Dedifferentiated amniotic fluid mesenchymal stem cell (primary cell): ENCODE measurements around the gene ARHGEF17.

ENCODE experiments used
- DNase-seq: peaks from one replicate; pipeline ENCODE4 v3.0.0-alpha.2; 2016; ENCODE audit errors: extremely low spot score

The ARHGEF17 gene

DNA sequence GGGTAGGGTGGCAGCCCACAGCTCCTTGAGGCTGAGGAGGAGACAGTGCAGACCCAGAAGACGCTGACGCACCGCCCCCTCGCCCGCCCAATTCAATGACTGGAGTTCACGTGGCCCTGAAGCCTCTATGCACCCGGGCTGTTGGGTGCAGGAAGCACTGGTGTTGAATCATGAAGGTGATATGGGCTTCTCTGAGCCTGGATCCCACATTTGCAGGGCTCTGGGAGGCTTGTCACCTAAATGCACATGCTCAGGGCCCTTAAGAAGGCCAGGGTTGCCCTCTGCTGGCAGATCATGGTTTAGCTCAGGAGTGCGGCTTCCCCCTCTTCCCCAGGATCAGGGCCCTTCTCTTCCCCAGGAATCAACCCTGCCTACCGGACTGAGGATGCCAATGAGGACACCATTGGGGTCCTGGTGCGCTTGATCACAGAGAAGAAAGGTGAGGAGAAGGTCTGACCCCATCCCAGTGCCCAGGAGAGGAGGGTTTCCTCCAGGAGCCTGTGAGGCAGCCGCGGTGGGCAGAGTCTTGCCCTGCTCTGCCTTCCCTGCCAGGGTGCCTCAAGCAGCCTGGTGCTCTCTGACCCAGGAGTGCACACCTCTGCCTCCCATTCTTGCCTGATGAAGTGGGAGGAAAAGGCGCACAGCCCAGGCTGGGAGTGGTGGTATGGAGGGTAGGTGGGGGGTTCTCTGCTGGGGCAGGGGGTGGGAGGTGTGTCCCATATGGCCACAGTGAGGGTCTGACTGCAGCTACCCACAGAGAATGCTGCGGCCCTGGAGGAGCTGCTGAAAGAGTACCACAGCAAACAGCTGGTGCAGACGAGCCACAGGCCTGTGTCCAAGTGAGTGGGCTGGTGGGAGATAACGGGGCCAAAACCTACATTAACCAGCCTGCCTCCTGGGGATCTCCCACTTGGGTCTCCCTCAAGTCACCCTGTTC lies 85.7 kb downstream of the ARHGEF17 start:
- DNase-seq: peak; percentile 61

DNA sequence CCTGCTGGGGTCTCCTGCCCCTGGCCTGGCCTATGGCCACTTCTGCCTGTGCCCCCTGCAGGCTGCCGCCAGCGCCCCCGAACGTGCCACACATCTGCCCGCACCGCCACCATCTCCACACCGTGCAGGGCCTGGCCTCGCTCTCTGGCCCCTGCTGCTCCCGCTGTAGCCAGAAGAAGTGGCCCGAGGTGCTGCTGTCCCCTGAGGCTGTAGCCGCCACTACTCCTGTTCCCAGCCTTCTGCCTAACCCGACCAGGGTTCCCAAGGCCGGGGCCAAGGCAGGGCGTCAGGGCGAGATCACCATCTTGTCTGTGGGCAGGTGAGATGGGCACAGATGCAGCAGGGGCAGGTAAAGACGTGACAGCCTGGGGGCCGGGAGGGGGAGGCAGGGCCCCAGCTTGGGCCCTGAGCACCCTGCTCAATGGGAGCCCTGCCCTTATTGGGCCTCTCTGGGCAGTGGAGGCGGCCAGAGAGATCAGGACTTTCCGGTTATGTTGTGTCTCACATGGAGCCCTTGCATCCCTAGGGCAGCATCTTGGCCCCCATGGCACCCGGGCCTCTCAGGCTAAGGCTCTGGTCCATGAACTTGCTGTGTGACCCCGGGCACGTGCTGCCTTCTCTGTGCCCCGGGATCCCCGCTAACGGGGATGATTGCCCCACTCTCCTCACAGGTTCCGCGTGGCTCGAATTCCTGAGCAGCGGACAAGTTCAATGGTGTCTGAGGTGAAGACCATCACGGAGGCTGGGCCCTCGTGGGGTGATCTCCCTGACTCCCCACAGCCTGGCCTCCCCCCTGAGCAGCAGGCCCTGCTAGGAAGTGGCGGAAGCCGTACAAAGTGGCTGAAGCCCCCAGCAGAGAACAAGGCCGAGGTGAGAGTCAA lies 86.6 kb downstream of the ARHGEF17 start:
- no peak for DNase-seq

DNA sequence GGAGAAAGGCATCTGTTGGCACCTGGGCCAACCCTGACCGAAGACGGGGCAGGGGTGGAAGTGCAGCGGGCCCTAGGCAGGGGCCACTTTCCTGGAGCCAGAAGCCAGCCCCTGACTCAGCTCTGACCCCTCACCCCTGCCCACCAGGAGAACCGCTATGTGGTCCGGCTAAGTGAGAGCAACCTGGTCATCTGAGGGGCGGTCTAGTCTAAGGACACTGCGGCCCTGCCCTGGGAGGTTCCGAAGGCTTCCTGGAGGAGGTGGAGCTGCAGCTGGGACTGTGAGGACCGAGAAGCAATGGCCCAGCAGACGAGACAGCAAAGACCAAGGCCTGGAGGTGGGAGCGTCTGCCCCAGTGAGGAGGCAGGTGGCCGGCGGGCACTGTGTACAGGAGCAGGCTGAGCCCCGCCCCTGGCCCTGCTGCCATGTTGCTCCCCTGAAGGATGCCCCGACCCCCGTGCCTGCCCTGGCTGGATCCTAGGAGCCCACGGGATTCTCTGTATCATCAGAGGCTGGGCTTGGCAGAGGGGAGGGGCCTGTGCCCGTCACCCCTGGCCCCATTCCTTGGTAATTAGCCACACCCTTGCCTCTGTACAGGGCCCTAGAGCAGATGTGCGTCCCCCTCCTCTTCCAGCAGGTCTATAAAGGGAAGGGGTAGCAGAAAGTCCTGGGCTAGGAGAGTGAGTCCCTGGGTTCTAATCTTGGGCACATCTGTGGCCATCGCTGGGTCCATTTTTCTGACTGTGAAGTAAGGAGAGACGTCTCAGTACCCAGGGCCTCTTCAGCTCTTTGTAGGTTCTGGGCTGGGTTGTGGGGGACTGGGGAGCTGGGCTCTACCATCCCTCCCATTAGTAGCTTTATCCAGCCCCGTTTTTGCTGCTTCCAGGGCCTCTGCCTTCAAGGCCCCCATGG lies 87.5 kb downstream of the ARHGEF17 start:
- DNase-seq: no peak

DNA sequence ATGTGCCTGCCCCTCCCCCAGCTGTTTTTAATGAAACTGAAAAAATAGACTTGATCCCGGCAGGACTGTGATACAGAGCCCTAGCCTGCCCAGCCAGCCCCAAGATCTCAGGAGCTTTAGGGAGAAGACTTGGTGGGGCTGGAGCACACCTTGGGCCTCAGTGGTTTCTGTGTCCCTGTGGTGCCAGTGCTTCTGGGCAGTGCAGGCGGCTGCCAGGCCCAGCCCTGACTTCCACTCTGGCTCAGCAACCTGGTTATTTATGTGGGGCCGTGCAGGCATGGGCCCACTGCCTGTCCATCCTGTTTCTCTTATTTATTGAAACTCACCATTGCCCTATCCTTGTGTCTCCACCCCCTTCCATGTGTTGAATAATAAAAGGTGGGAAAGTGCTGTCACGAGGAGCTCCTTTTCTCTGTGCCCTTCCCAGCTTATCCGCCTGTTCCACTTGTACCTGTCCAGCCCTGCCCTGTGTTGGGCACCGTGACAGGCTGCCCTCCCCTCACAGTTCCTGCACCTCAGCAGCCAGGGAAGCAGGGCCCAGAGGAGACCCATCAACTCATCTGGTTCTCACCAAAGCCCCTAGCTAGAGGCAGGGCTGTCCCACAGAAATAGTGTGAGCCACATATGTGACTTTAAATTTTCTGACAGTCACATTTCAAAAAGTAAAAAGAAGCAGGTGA lies 88.3 kb downstream of the ARHGEF17 start:
- DNase-seq: no peak

DNA sequence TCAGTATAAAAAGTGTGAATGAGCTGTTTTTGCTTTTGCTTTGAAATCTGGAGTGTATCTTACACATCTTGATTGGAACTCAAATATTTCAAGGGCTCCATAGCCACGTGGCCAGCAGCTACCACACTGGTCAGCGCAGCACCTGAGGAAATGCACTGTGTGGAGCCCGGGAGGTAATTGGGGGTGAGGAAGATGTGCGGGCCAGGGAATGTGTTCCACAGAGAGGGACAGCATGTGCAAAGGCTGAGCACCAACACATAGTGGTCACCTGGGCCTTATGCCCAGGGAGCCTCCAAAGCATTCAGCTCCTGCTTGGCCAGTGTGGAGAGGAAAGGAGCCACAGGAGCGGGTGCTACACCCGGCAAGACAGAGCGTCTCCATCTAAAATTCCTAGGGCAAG lies 88.9 kb downstream of the ARHGEF17 start:
- DNase-seq: no peak

DNA sequence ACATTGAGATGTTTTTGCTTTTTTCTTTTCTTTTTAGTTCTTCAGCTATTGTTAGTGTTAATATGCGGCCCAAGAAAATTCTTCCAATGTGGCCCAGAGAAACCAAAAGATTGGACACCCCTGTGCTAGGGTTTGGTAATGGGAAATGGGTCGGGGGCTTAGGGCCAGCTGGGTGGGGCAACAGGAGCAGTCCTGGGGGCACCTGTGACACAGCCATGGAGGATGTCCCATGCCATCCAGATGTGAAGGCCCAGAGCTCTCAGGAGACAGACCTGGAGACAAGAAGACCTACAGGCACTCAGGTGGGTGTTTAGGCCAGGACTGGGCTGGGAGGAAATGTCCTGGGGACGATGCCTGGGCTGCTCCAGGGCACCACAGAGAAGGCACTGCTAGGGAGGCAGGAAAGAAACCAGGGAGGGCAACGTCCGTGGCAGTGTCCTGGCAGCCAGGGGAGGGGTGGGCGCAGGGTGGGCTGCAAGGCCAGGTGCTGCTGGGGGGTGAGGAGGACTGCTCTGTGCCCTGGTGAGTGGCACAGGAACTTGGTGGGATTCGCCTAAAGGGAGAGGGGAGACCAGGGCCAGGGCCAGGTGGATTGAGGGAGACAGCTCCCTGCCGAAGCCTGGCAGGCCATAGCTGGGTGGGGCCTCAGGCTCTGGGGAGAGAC lies 89.5 kb downstream of the ARHGEF17 start:
- DNase-seq: no peak

DNA sequence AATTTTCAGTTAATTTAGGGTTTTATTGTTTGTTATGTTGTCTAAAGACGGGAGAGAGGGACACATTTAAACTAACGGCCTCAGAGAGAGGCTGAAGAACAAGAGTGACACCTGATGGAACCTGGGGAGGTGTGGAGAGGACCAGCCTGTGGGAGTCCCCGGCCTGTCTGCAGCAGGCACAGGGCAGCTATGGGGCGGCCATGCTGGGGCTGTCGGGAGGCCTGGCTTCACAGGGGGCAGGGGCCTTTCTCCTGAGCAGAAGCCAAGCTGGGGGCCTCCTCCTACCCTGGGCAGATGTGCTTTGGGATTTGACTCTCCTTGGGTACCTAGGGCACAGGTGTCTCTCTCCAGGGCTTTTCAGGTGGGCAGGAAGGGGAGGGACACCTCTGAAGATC lies 90.1 kb downstream of the ARHGEF17 start:
- no peak for DNase-seq

DNA sequence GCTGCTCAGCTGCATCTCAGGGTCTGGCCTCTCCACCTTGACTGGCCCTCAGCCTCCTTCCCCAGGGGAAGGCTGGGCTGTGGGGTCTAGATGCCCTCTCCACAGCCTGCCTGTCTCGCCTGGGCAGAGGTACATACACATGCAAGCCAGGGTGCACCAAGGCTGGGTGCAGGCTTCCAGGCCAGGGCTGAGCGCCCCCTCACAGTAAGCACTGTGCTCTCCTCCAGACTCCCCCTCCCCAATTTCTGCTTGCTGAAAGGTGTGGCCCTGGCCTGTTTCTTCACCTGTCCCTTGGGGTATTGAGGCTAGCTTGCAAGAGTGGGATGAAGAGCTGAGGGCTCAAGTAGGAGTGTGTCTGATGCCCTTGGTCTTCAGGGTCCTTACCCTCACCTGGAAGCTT lies 90.6 kb downstream of the ARHGEF17 start:
- DNase-seq: no peak

DNA sequence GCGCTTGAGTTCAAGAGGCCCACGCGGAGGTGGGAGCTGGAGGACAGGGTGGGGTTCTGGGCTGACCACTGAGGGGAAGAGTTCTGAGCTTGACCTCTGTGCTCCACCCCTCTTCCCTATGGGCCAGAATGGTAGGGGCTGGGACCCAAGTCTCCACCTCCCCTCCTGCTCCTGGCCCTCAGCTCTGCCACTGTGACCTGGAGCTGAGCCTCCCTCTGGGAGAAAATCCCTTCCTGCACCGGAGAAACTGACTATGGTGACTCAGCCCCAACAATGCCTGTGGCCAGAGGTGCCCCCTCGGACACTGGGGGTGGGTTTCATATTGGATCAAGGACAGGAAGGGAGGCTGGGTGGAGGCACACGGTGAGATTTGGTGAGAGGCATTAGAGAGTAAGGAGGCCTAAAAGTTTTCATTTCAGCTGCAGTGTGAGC lies 91.1 kb downstream of the ARHGEF17 start:
- DNase-seq: no peak

DNA sequence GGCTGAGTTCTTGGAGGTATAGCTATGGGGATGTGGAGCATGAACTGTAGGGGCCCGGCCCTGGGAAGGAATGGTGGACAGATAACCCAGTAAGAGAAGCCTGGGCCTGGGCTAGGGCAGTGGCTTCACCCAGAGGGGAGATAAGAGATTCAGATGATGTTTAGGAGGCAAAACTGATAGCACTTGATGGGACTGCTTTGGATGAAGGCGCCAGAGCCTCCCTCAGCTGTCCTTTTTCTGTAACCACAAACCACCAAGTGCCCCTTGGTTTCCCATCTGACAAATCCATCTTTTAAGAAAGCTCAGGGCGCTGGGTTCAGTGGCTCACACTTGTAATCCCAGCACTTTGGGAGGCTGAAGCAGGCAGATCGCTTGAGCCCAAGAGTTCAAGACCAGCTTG lies 91.6 kb downstream of the ARHGEF17 start:
- DNase-seq: no peak

DNA sequence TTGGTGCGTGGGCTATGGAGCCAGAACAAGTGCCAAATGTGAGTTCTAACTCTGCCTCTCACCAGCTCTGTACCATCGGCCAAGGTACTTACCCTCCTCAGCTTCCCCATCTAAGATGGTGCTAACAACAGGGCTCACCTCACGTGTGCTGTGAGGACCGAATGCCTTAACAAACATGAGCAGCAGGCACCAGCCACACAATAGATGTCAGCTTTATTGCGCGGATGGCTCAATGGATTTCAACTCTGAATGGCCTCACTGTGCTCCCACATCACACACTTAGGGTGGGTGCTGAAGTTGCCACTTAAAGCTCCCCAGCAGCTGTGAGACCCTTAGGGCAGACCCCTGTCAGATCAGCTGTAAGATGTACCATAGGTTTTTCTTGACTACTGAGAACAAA lies 92.2 kb downstream of the ARHGEF17 start:
- no peak for DNase-seq

DNA sequence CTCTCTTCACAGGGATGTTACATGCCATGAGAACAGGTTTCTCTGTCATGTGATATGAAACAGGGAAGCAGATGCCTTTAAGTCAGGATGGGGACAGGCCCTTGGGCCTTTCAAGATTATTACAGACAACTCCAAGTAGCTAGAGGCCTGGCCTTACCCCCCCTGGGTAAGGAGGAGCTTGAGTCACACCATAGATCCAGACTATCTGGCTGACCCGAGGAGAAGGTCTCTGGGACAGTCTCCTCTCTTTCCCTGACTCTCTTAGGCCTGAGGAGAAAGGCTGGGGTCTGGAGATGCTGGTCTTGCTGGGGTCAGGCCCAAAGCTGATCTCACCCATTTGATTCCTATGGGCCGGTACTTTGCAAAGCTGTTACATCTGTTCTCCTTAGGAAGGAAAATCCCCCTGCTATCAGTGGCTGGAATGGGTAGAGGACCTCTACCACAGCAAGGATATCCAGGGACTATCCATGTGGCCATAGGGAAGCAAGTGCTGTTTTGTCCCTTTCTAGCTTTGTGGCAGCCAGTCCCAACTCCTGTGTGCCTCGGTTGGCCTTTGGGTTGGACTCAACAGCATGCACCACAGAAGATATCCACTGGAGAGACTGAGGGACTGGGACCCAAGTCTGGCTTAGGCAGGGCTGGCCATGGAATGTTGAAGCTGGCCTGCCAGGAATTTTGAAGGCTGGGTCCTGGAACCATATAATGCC lies 93.3 kb downstream of the ARHGEF17 start:
- DNase-seq: no peak

DNA sequence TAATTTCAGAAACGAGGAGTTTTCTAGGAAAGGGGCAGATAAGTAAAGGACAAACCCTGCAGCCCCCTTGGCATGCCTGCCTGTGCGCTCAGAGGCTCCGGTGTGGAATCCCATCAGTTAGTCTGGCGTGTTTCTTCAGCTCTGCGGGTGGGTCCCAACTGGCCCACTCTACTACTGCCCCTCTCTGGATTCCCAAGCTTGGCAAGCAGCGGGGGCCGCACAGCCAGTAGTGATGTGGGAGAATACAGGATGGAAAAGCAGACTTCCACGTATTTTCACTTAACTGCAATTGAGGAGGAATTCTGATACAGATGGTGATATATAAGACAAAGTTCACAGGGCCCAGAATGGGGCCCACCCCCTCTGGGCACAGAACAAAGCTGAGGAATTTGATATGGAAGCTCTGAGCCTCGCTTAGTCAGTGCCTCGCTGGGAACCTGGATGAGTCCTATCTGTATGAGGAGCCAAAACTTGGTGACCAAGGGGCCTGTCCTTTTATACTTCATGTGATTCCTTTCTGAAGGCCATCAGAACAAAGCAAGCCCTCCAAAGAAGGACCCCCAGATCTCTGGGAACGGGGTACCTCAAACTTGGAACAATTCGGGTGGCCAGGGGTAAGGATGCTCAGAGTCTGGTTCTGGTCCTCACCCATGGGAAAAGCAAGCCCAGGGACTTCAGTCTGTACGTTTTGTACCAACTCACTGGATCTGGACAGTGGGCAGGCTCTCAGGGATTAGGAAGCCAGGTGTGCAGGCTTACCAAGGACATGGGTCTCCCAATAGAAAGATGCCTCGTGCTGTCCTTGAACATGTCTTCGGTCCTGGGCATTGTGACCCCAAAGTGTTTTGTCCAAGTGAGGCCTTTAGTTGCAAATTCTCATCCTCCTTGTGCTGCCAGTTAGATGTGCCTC lies 94.1 kb downstream of the ARHGEF17 start:
- DNase-seq: no peak

DNA sequence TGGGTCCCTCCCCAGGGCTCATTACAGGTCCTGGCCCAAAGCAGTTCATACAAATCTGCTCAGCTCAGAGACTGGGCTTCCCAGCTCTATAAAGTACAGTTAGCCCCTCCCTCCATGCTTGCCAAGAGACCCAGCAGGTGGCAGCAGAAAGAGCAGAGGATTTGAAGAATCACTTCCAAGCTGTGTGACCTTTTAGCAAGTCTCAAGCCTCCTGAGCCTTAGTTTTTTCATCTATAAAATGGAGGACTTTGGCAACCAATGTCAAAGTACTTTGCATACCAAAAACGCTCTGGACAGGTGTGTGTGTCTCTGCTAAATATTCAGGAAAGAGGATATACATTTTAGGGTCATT lies 94.7 kb downstream of the ARHGEF17 start:
- DNase-seq: no peak

DNA sequence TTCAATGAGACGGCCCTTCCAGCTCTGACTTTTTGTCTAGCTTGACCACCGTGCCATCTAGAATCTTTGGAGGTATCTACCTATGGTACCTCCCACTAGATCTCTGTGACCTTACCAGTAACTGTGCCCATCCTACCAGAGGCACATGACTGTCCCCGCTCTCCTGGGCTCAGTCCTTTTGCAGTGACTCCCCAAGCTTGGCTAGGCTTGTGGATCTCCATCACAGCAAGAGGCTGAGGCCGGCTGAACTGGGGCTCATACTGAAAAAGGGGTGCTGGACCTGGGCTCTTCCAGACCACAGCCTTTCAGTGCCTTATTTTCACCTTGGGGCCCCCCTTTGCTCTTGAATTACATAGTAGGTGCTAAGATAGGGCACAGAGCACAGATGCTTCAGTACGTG lies 95.5 kb downstream of the ARHGEF17 start:
- DNase-seq: no peak

DNA sequence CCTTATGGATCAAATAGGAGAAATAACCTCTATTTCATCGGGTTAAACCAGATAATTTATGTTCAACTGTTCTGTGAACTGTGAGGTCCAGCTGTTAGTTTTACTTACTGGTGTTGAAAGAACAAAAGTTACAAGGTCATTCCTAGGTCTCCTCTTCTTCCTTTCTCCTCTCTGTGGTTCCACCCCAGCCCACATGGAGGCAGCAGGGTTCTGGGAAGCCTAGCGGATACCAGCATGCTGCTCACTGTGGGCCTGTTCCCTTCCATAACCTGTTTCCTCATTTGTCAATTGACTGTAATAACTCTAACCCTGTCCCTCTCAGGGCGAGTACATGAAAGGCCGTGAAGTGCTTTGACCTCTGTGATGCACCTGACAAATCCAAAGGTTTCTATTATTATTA lies 96.0 kb downstream of the ARHGEF17 start:
- no peak for DNase-seq

DNA sequence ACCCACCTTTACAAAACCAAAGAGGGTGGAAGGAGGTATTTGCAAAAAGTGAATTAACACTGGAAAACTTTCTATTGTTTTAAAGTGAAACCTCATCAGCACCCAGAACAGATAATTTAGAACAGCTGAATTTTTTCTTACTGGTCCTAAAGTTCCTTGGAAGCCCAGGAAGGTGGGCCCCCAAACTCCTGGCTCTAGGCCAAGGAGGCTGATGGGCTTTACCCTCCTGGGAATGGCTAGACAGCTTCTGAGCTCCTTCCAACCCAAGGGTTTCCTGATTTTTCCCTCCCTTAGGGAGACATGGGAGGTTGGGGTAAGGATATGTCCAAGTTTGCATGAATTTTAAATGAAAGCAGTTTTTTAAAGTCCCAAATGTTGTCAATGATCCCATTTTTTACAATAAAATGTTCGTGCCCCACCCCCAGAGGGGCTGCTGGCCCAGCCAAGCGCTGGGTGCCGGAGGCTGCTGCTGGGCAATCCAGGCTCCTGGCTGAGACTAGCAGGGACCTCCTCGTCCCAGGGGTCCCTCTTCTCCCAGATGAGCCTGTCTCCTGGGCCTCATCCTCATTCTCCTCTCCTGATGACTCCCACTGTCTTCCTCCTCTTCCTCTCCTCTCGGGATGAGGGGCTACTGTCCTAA lies 96.5 kb downstream of the ARHGEF17 start:
- DNase-seq: no peak

DNA sequence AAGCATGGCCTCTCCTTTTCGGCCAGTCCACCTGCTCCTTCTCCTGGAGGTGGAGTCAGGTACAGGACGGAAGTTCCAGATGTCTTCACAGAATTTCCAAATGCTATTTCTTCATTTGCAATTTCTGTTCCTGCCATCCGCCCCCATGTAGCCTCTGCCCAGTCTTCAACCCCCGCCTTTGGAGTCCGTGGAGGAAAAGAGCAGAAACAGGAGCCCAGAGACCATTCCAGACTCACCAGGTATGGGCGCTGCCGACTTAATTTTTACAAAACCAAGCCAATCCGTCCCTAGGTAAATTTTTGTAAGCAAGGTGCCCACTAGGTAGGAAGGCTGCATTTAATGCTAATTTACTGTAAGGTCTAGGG lies 97.1 kb downstream of the ARHGEF17 start:
- no peak for DNase-seq

DNA sequence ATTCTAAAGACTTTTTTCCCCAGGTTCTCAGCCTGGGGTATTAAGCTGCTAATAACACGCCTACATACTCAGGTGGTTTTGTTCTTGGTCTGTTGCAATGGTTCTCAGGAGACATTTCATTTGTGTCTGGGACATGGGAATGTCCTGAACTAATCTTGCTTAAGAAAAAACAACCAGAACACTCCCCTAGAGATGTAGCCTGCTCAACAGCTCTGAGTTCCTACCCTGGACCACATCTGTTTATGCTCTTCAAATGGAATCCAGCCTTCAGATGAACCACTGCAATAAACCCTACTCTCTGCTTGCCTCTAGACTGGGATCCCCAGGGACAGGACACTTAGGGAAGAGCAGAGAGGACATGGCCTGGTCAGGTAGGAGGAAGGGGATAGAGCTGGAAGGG lies 98.1 kb downstream of the ARHGEF17 start:
- DNase-seq: no peak
